Measurements from ENCODE around the gene ATPAF1.

ATPAF1 gene

GRCh38 chr1:46582972-46583371 is 85.2 kb downstream of the ATPAF1 start:
- DNase-seq, result no peak
